Spleen (tissue), 11 donors: ENCODE measurements around the gene PTCH1. TPM values are rescaled to one million over a fixed set of nuclear protein-coding genes. Genes with fewer than 3 reads are reported as not detected.

Experiments used
- DNase-seq: peaks from one replicate; pipeline ENCODE4 v3.0.0-alpha.2; 2020
- H3K27ac ChIP-seq, 8 donors: fragments of 200-600 bp; sonication (generic) in 7 of 8; 1 replicate in 4 of 8; 2 replicates in 4 of 8; pipeline versions ENCODE4 v1.5.0 to v1.8.0; 2016 to 2021; ENCODE audit warnings: inconsistent platforms in 4 of 8, mild to moderate bottlenecking in 4 of 8, moderate library complexity in 1 of 8
- H3K27me3 ChIP-seq, 7 donors: fragments of 200-600 bp; sonication (generic) in 6 of 7; replicated peaks in 1 of 7; 1 replicate in 4 of 7; 2 replicates in 3 of 7; pipeline versions ENCODE4 v1.5.0 to v1.8.0; 2016 to 2021; ENCODE audit warnings: inconsistent platforms in 3 of 7, mild to moderate bottlenecking in 1 of 7
- H3K36me3 ChIP-seq, 6 donors: fragments of 200-600 bp; sonication (generic) in 5 of 6; 1 replicate in 4 of 6; 2 replicates in 2 of 6; pipeline versions ENCODE4 v1.5.0 to v1.8.0; 2016 to 2021; ENCODE audit warnings: inconsistent platforms in 2 of 6
- H3K4me1 ChIP-seq, 6 donors: fragments of 200-600 bp; sonication (generic) in 5 of 6; 1 replicate in 3 of 6; 2 replicates in 3 of 6; pipeline versions ENCODE4 v1.5.0 to v1.8.0; 2016 to 2021; ENCODE audit warnings: inconsistent platforms in 3 of 6
- H3K4me3 ChIP-seq, 8 donors: fragments of 200-600 bp; sonication (generic) in 7 of 8; 1 replicate in 4 of 8; 2 replicates in 4 of 8; pipeline versions ENCODE4 v1.5.0 to v1.8.0; 2016 to 2021; ENCODE audit warnings: inconsistent platforms in 4 of 8, mild to moderate bottlenecking in 4 of 8, moderate library complexity in 2 of 8
- H3K9me3 ChIP-seq, 8 donors: fragments of 200-600 bp; sonication (generic) in 7 of 8; 1 replicate in 4 of 8; 2 replicates in 4 of 8; pipeline versions ENCODE4 v1.5.0 to v1.8.0; 2016 to 2021; ENCODE audit warnings: inconsistent platforms in 4 of 8
- POLR2A ChIP-seq, 3 donors: fragments of 450-650 bp; IDR thresholded peaks; one replicate each; pipeline ENCODE4 v1.5.1; 2017; ENCODE audit warnings: antibody characterized with exemption in 3 of 3, mild to moderate bottlenecking in 1 of 3
- POLR2AphosphoS5 ChIP-seq, 3 donors: sonication (generic); formaldehyde crosslinking; IDR thresholded peaks; one replicate each; pipeline ENCODE4 v1.5.1; 2017; ENCODE audit warnings: antibody characterized with exemption in 3 of 3
- WGBS, 5 donors: extraction: QIAGEN DNeasy Blood & Tissue Kit in 3 of 5; methylation state at CpG; one replicate each; pipeline versions ENCODE4 v1.1.5 to v1.1.7; 2013 to 2018; 5-methylcytosine and 5-hydroxymethylcytosine counted together
- intact Hi-C: fragments of 100-400 bp; cut with DNase I; formaldehyde crosslinking; loops from one replicate; pipeline ENCODE4 v1.15.0; 2023; ENCODE audit warnings: low total_unique reads
- polyA plus RNA-seq, 3 donors: library from polyadenylated mRNA; stranded (reverse); fragments of 200-250 nt; gene quantifications; one replicate each; pipeline ENCODE4 v1.2.1, GENCODE V29; 2013
- total RNA-seq, 7 donors: library from RNA; depleted of rRNA in 3 of 7; stranded (reverse); fragments of >200 nt in 3 of 7; fragmentation: NEBNext Ultra II Directional in 4 of 7; extraction: Animal tissue kit (Norgen Biotek cat#: 25700) in 4 of 7; gene quantifications; one replicate each; pipeline versions ENCODE4 v1.1.0 to v1.2.1, GENCODE V29; 2016 to 2021
- TF ChIP-seq, protein P1 (sequence below), 11 experiments: fragments of 200-600 bp in 7 of 11; fragments of 450-650 bp in 4 of 11; sonication (generic) in 4 of 11; IDR thresholded peaks in 8 of 11; conservative IDR thresholded peaks in 3 of 11; 1 replicate in 7 of 11; 2 replicates in 4 of 11; pipeline versions ENCODE4 v1.4.0 to v1.8.0; 2016 to 2021; ENCODE audit warnings: antibody characterized with exemption in 11 of 11, inconsistent platforms in 4 of 11, mild to moderate bottlenecking in 1 of 11
- donor health status: healthy with polysubstance abuse.
- donor health status: DM: no; HTN: no; CAD: no; lungs with moderate emphysema.
- donor health status: DM: no; HTN: no; CAD: no.
- donor health status: Bipolar disorder and iron deficiency.
- donor health status: healthy.
- donor health status: DM: no; HTN: no; CAD: no.
- donor health status: DM: yes; HTN: yes; CAD: no.

The PTCH1 gene
- total and polyA plus RNA-seq, 10 donors = 0.70 to 32.1 (median 11.3) TPM

GRCh38 chr9:95459851-95460517, 56.8 kb downstream of the PTCH1 start:
- peaks cover 0 to 53% (median 0%) of the 10 kb centered on the region in 7 donors for H3K27me3 ChIP-seq
- peaks cover 13 to 34% (median 23%) of the 10 kb centered on the region in 6 donors for H3K4me1 ChIP-seq
- no peak overlapping the region for H3K27ac ChIP-seq
- H3K9me3 ChIP-seq = no peaks in the 10 kb centered on the region
- H3K4me3 ChIP-seq = no peak overlapping the region
- DNase-seq = no peak
- intact Hi-C loops = no loop called here
- TF ChIP-seq, protein P1, sequence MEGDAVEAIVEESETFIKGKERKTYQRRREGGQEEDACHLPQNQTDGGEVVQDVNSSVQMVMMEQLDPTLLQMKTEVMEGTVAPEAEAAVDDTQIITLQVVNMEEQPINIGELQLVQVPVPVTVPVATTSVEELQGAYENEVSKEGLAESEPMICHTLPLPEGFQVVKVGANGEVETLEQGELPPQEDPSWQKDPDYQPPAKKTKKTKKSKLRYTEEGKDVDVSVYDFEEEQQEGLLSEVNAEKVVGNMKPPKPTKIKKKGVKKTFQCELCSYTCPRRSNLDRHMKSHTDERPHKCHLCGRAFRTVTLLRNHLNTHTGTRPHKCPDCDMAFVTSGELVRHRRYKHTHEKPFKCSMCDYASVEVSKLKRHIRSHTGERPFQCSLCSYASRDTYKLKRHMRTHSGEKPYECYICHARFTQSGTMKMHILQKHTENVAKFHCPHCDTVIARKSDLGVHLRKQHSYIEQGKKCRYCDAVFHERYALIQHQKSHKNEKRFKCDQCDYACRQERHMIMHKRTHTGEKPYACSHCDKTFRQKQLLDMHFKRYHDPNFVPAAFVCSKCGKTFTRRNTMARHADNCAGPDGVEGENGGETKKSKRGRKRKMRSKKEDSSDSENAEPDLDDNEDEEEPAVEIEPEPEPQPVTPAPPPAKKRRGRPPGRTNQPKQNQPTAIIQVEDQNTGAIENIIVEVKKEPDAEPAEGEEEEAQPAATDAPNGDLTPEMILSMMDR (IDR thresholded peaks at IDR 0.05 in 8 of 11, conservative IDR thresholded peaks at IDR 0.05 in 3 of 11) = no peak
- TF ChIP-seq POLR2AphosphoS5 (IDR thresholded peaks at IDR 0.05) (no peak), POLR2A (IDR thresholded peaks at IDR 0.05) (no peak)
- WGBS, 5 donors = 88 to 94% (median 90%) methylated on average over 19 of the region's 19 CpGs
- H3K36me3 ChIP-seq = peaks cover 0 to 68% (median 9%) of the 10 kb centered on the region in 6 donors

DNA sequence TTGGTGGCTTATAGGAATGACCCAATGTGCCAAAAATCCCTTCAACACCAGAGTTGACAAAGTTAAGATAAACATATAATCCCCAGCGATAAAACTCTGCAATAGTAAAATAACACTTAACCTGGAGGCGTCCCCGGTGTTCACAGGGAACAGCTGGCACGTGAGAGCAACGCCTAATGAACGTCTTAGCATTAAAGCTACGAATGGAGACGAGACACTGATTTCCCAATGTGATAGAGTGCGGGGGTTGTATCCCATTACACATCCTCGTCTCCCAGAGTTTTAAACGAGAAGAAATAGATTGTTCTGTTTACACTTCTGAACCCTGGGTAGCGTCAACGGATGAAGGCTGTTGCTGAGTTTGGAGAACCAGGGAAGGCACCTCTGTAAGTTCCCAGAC, 57.6 kb downstream of the PTCH1 start:
- DNase-seq = no peak
- WGBS, 5 donors = 87 to 94% (median 89%) methylated on average over 13 of the region's 13 CpGs
- no peak overlapping the region for H3K4me3 ChIP-seq
- H3K9me3 ChIP-seq = no peaks in the 10 kb centered on the region
- H3K27ac ChIP-seq = no peak overlapping the region
- H3K36me3 ChIP-seq = peaks cover 0 to 74% (median 12%) of the 10 kb centered on the region in 6 donors
- no peak for TF ChIP-seq POLR2A (IDR thresholded peaks at IDR 0.05)
- TF ChIP-seq POLR2AphosphoS5 (IDR thresholded peaks at IDR 0.05) = no peak
- TF ChIP-seq, protein P1 (IDR thresholded peaks at IDR 0.05 in 8 of 11, conservative IDR thresholded peaks at IDR 0.05 in 3 of 11) = no peak
- intact Hi-C loops = no loop called here
- peaks cover 0 to 48% (median 0%) of the 10 kb centered on the region in 7 donors for H3K27me3 ChIP-seq
- H3K4me1 ChIP-seq = peaks cover 13 to 34% (median 22%) of the 10 kb centered on the region in 6 donors

DNA sequence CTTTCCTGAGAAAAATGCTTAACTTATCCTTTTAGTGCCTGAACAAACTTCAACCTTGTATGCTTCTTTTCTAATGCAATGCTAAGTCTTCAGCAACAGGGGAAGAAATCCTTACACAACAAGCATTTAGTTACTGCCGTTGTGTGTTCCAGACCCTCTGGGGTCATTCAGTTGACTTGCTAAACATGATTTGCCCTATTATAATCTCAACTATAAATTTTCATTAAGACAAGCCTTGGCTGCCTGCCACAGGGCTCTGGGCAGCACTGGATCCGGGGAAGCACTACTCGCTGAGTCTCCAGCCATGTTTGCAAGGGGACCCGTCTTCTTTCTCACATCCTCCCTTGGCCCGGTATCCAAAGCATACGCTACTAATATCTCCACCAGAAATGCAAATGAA, 58.1 kb downstream of the PTCH1 start:
- no peak for DNase-seq
- TF ChIP-seq POLR2AphosphoS5 (IDR thresholded peaks at IDR 0.05) = no peak
- TF ChIP-seq POLR2A (IDR thresholded peaks at IDR 0.05) = no peak
- TF ChIP-seq, protein P1 (IDR thresholded peaks at IDR 0.05 in 8 of 11, conservative IDR thresholded peaks at IDR 0.05 in 3 of 11) = no peak
- peaks cover 13 to 29% (median 20%) of the 10 kb centered on the region in 6 donors for H3K4me1 ChIP-seq
- H3K27me3 ChIP-seq = peaks cover 0 to 43% (median 0%) of the 10 kb centered on the region in 7 donors
- H3K9me3 ChIP-seq = no peaks in the 10 kb centered on the region
- no peak overlapping the region for H3K27ac ChIP-seq
- 68 to 83% (median 77%) methylated on average over 6 of the region's 6 CpGs for WGBS, 5 donors
- intact Hi-C loops = no loop called here
- no peak overlapping the region for H3K4me3 ChIP-seq
- H3K36me3 ChIP-seq = peaks cover 0 to 79% (median 14%) of the 10 kb centered on the region in 6 donors

DNA sequence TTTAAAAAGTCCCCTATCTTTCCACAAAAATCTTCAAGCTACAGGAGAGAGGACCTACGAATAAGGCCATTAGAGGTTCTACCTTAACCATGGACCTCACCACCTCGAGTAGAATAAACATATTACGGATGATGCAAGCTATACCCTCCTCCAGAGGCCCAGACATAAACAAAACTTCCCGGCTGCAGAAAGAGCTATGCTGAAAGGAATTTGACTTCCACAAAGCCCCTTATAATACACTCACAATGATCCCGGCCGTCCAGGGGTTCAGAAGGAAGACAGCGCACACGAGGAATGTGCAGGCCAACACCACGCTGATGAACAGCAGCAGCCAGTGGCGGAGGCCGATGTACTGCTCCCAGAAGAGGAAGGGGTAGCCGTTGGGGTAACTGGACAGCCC, 59.0 kb downstream of the PTCH1 start:
- Histone ChIP-seq H3K27ac (no peak overlapping the region), H3K27me3 (peaks cover 0 to 34% (median 0%) of the 10 kb centered on the region in 7 donors), H3K9me3 (no peaks in the 10 kb centered on the region), H3K4me3 (no peak overlapping the region), H3K36me3 (peaks cover 0 to 88% (median 20%) of the 10 kb centered on the region in 6 donors), H3K4me1 (peaks cover 5 to 20% (median 11%) of the 10 kb centered on the region in 6 donors)
- no peak for DNase-seq
- intact Hi-C loops = no loop called here
- 79 to 92% (median 88%) methylated on average over 9 to 12 of the region's 12 CpGs for WGBS, 5 donors
- TF ChIP-seq POLR2AphosphoS5 (IDR thresholded peaks at IDR 0.05) = no peak
- TF ChIP-seq, protein P1 (IDR thresholded peaks at IDR 0.05 in 8 of 11, conservative IDR thresholded peaks at IDR 0.05 in 3 of 11) = no peak
- no peak for TF ChIP-seq POLR2A (IDR thresholded peaks at IDR 0.05)
